Left ventricle myocardium inferior (tissue), 1 donor: ENCODE data around the gene NAA10. TPM values are rescaled to one million over a fixed set of nuclear protein-coding genes. Genes with fewer than 3 reads are reported as not detected.

Experiments
- DNase-seq: peaks from one replicate; pipeline ENCODE4 v3.0.0-alpha.2; 2020
- H3K27ac ChIP-seq: fragments of 200-600 bp; replicated peaks from 2 replicates; pipeline ENCODE4 v1.8.0; 2021
- H3K27me3 ChIP-seq: fragments of 200-600 bp; 2 replicates; pipeline ENCODE4 v1.8.0; 2021; ENCODE audit warnings: low read depth
- H3K36me3 ChIP-seq: fragments of 200-600 bp; 2 replicates; pipeline ENCODE4 v1.8.0; 2021
- H3K4me1 ChIP-seq: fragments of 200-600 bp; 2 replicates; pipeline ENCODE4 v1.8.0; 2021
- H3K4me3 ChIP-seq: fragments of 200-600 bp; 2 replicates; pipeline ENCODE4 v1.8.0; 2021; ENCODE audit warnings: mild to moderate bottlenecking, moderate library complexity
- H3K9me3 ChIP-seq: fragments of 200-600 bp; replicated peaks from 2 replicates; pipeline ENCODE4 v1.8.0; 2021
- intact Hi-C: fragments of 100-400 bp; cut with micrococcal nuclease; formaldehyde crosslinking; loops from one replicate; pipeline ENCODE4 v1.11.0; 2022
- total RNA-seq: library from RNA; stranded (reverse); fragmentation: NEBNext Ultra II Directional; extraction: Animal tissue kit (Norgen Biotek cat#: 25700); gene quantifications from one replicate; pipeline ENCODE4 v1.2.1, GENCODE V29; 2021
- TF ChIP-seq, protein P1 (sequence below): fragments of 200-600 bp; IDR thresholded peaks from 2 replicates; pipeline ENCODE4 v1.8.0; 2021; ENCODE audit warnings: antibody characterized with exemption, mild to moderate bottlenecking, borderline replicate concordance
- donor health status: DM: no; HTN: yes; CAD: no; lungs with severe emphysema.

Gene NAA10
- total RNA-seq, 1 donor from 2014 or later: 67.1 TPM

DNA sequence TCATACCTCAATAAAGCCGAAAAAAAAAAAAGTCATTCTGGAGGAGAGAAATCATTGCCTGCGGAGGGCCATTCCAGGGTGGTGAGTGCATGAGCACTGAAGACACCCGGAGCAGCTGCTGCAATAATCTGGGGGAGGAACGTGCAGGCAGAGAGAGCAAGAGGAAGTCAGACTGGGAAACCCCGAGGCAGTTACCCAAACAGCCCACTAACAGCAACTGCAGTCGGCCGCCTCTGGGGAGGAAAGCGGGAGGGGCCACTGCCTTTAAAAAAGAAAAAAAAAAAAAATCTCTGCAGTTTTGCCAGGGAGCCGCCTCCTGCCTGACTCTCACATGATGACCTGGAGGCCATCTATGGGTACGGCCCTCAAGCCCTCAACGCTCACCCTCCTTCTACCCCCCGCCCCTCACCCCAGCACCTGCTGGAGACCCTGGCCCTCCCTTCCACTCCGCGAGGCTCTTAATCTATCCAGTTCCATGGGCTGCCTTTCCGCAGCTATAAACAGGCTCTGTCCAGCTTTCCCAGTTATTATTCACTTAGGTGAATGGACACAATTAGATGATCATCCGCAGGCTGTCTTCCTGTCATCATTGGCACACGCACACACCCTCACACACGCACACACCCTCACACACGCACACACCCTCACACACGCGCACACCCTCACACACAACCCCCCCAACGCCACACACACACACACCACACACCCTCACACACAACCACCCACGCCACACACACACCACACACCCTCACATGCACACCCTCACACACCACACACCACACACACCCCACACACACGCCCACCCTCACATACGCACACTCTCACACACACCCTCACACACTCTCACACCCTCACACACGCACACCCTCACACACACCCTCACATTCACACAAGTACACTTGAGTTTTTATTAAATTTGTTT is 33.7 kb downstream of the NAA10 start:
- Histone ChIP-seq H3K9me3 (no peaks in the 10 kb centered on the region), H3K4me1 (peaks cover 21% of the 10 kb centered on the region), H3K4me3 (no peak overlapping the region), H3K27me3 (no peaks in the 10 kb centered on the region), H3K27ac (peak overlapping the region; percentile 46), H3K36me3 (no peaks in the 10 kb centered on the region)
- TF ChIP-seq, protein P1, sequence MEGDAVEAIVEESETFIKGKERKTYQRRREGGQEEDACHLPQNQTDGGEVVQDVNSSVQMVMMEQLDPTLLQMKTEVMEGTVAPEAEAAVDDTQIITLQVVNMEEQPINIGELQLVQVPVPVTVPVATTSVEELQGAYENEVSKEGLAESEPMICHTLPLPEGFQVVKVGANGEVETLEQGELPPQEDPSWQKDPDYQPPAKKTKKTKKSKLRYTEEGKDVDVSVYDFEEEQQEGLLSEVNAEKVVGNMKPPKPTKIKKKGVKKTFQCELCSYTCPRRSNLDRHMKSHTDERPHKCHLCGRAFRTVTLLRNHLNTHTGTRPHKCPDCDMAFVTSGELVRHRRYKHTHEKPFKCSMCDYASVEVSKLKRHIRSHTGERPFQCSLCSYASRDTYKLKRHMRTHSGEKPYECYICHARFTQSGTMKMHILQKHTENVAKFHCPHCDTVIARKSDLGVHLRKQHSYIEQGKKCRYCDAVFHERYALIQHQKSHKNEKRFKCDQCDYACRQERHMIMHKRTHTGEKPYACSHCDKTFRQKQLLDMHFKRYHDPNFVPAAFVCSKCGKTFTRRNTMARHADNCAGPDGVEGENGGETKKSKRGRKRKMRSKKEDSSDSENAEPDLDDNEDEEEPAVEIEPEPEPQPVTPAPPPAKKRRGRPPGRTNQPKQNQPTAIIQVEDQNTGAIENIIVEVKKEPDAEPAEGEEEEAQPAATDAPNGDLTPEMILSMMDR: no peak
- peak; percentile 39 for DNase-seq
- intact Hi-C loops: no loop called here

GRCh38 chrX:153897899-153898298 is 36.9 kb downstream of the NAA10 start:
- no peaks in the 10 kb centered on the region for H3K27me3 ChIP-seq
- TF ChIP-seq, protein P1: no peak
- intact Hi-C loops: no loop called here

DNA sequence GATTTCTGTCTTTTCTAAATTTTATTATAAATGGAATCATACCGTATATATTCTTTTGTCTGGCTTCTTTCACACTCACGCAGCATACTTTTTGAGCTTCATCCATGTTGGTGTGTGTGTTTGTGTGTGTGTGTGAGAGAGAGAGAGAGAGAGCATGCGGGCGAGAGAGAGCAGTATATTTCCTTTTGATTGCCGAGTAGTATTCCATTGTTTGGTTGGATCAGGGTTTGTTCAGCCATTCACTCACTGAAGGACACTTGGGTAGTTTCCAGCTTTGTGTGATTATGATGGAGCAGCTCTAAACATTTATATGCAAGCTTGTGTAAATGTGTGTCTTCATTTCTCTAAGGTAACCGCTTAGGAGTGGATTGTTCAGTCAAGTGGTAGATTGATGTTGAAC is 45.7 kb downstream of the NAA10 start:
- no peaks in the 10 kb centered on the region for H3K9me3 ChIP-seq
- TF ChIP-seq, protein P1: no peak
- DNase-seq: no peak
- no peaks in the 10 kb centered on the region for H3K36me3 ChIP-seq
- intact Hi-C loops: no loop called here
- peaks cover 5% of the 10 kb centered on the region for H3K4me1 ChIP-seq
- peaks cover 28% of the 10 kb centered on the region for H3K27me3 ChIP-seq
- H3K27ac ChIP-seq: no peak overlapping the region
- H3K4me3 ChIP-seq: no peak overlapping the region

More at GRCh38 chrX:153897899-153898298, 36.9 kb downstream of the NAA10 start:
- no peak overlapping the region for H3K4me3 ChIP-seq
- no peak for DNase-seq
- H3K9me3 ChIP-seq: no peaks in the 10 kb centered on the region
- no peak overlapping the region for H3K27ac ChIP-seq
- no peaks in the 10 kb centered on the region for H3K36me3 ChIP-seq
- peaks cover 19% of the 10 kb centered on the region for H3K4me1 ChIP-seq

DNA sequence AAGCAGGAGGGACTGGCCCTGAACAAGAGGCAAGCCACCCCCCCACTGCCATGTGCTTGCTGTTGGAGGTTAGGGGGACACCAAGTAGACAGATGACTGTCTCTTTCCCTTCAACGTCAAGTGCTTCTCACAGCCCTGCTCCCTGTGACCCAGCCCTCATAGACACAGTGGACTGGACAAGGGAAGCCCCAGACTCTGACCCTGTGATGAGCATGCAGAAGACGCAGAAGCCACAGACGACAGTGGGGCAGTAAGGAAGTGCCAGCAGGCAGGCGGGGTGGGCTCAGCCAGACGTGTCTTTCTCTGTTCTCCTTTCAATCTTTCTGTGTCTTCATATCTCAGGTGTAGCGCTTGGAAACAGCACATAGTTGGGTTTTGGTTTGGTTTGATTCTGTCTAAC is 46.5 kb downstream of the NAA10 start:
- H3K4me1 ChIP-seq: peaks cover 5% of the 10 kb centered on the region
- intact Hi-C loops: no loop called here
- no peak for DNase-seq
- H3K9me3 ChIP-seq: no peaks in the 10 kb centered on the region
- TF ChIP-seq, protein P1: no peak
- H3K36me3 ChIP-seq: no peaks in the 10 kb centered on the region
- no peak overlapping the region for H3K27ac ChIP-seq
- peaks cover 35% of the 10 kb centered on the region for H3K27me3 ChIP-seq
- no peak overlapping the region for H3K4me3 ChIP-seq

- Histone ChIP-seq H3K27ac (no peak overlapping the region), H3K4me1 (peaks cover 5% of the 10 kb centered on the region), H3K27me3 (peaks cover 45% of the 10 kb centered on the region), H3K4me3 (no peak overlapping the region), H3K9me3 (no peaks in the 10 kb centered on the region), H3K36me3 (no peaks in the 10 kb centered on the region)
- intact Hi-C loops: no loop called here
- TF ChIP-seq, protein P1: no peak
- DNase-seq: no peak
Observed at GRCh38 chrX:153887385-153887784, 47.5 kb downstream of the NAA10 start.
